Neural progenitor cell (in vitro differentiated cells): Measurements from ENCODE around the gene RAG2. TPM values are rescaled to one million over a fixed set of nuclear protein-coding genes. Genes with fewer than 3 reads are reported as not detected.

ENCODE experiments used
- DNase-seq: peaks from one replicate; pipeline ENCODE4 v3.0.0-alpha.2; 2016; ENCODE audit warnings: low spot score
- H2AFZ ChIP-seq: fragments of 200-600 bp; sonication (generic); replicated peaks from 2 replicates; pipeline ENCODE4 v1.6.1; 2016; ENCODE audit warnings: antibody characterized with exemption
- H3F3A ChIP-seq: fragments of 200-600 bp; sonication (generic); 2 replicates; pipeline ENCODE4 v1.6.1; 2016; ENCODE audit warnings: antibody characterized with exemption, low read depth
- H3K27ac ChIP-seq: fragments of 200-600 bp; sonication (generic); 2 replicates; pipeline ENCODE4 v1.5.1; 2016; ENCODE audit warnings: mild to moderate bottlenecking
- H3K27me3 ChIP-seq: fragments of 200-600 bp; sonication (generic); 2 replicates; pipeline ENCODE4 v1.6.1; 2016; ENCODE audit warnings: mild to moderate bottlenecking, moderate library complexity
- H3K36me3 ChIP-seq: fragments of 200-600 bp; sonication (generic); 2 replicates; pipeline ENCODE4 v1.5.1; 2016
- H3K4me1 ChIP-seq: fragments of 200-600 bp; sonication (generic); 2 replicates; pipeline ENCODE4 v1.6.1; 2016; ENCODE audit warnings: mixed run types
- H3K4me2 ChIP-seq: fragments of 200-600 bp; sonication (generic); 2 replicates; pipeline ENCODE4 v1.6.1; 2016
- H3K4me3 ChIP-seq: fragments of 200-600 bp; sonication (generic); 2 replicates; pipeline ENCODE4 v1.5.1; 2016
- H3K79me2 ChIP-seq: fragments of 200-600 bp; sonication (generic); 2 replicates; pipeline ENCODE4 v1.6.1; 2016; ENCODE audit warnings: low read depth
- H3K9ac ChIP-seq: fragments of 200-600 bp; sonication (generic); 2 replicates; pipeline ENCODE4 v1.6.1; 2016
- H3K9me3 ChIP-seq: fragments of 200-600 bp; sonication (generic); 2 replicates; pipeline ENCODE4 v1.5.1; 2016; ENCODE audit warnings: low read depth
- H4K20me1 ChIP-seq: fragments of 200-600 bp; sonication (generic); 2 replicates; pipeline ENCODE4 v1.6.1; 2016; ENCODE audit warnings: low read depth
- H3K27ac Mint-ChIP-seq: 3 replicates; pipeline ENCODE4 v1.8.0; 2021; ENCODE audit warnings: mixed read lengths
- H3K27me3 Mint-ChIP-seq: 2 replicates; pipeline ENCODE4 v1.8.0; 2022; ENCODE audit warnings: low read depth, mild to moderate bottlenecking, inconsistent platforms, moderate library complexity, mixed read lengths; ENCODE audit not compliant: insufficient read depth
- H3K36me3 Mint-ChIP-seq: 3 replicates; pipeline ENCODE4 v1.8.0; 2021; ENCODE audit warnings: mixed read lengths
- H3K4me1 Mint-ChIP-seq: 3 replicates; pipeline ENCODE4 v1.8.0; 2021; ENCODE audit warnings: mixed read lengths
- H3K4me3 Mint-ChIP-seq: 3 replicates; pipeline ENCODE4 v1.8.0; 2021; ENCODE audit warnings: mild to moderate bottlenecking, moderate library complexity, mixed read lengths
- H3K9me3 Mint-ChIP-seq: 3 replicates; pipeline ENCODE4 v1.8.0; 2020; ENCODE audit warnings: mixed read lengths
- EZH2 ChIP-seq: fragments of 200-600 bp; sonication (generic); IDR thresholded peaks from 2 replicates; pipeline ENCODE4 v1.6.1; 2017; ENCODE audit warnings: antibody characterized with exemption, mild to moderate bottlenecking, moderate library complexity
- EZH2phosphoT487 ChIP-seq: fragments of 200-600 bp; sonication (generic); IDR thresholded peaks from 2 replicates; pipeline ENCODE4 v1.6.1; 2017; ENCODE audit warnings: antibody characterized with exemption
- total RNA-seq: library from RNA; depleted of rRNA; stranded (reverse); fragments of >200 nt; gene quantifications from 2 replicates; pipeline ENCODE4 v1.2.3, GENCODE V29; 2015; ENCODE audit warnings: low replicate concordance
- TF ChIP-seq, protein P1 (sequence below): fragments of 200-600 bp; sonication (generic); IDR thresholded peaks from 2 replicates; pipeline ENCODE4 v1.5.1; 2017; ENCODE audit warnings: antibody characterized with exemption, mild to moderate bottlenecking

Gene RAG2
- total RNA-seq, 1 donor from 2014 or later = 0.15 TPM

DNA sequence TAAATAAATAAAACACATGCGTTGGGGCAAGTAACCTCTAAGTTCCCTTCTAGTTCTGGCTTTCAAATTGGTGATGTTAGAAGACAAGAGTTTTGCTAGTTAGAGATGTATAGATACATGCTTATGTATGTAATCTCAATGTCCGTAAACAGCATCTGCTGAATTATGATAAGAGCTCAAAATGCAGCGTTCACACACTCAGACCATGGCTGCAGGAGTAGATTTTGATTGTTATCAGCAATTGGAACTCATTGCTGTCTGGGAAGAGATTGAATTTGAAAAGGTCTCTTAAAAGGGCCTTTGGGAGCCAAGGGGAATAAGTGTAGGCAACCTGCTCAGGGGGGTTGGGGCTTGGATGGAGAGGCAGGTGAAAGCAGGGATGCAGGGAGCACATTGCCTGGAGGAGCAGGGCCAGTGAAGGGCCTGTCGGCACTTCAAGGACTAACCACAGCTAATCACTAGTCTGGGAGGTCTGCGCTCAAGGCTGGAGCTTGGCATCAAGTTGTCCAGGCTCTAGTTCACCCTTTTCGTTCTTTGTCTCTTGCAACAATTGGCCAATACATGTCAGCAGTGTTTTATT lies 32.9 kb downstream of the RAG2 start:
- no peaks in the 10 kb centered on the region for H3K79me2 ChIP-seq
- H3K9me3 Mint-ChIP-seq = no peaks in the 10 kb centered on the region
- H3K4me1 Mint-ChIP-seq = peaks cover 12% of the 10 kb centered on the region
- H3K27me3 Mint-ChIP-seq = peaks cover 6% of the 10 kb centered on the region
- H3K36me3 ChIP-seq = no peaks in the 10 kb centered on the region
- H3K4me3 ChIP-seq = no peak overlapping the region
- H3K27ac ChIP-seq = no peak overlapping the region
- H3K9me3 ChIP-seq = no peaks in the 10 kb centered on the region
- H3K36me3 Mint-ChIP-seq = no peaks in the 10 kb centered on the region
- no peaks in the 10 kb centered on the region for H3F3A ChIP-seq
- H3K4me1 ChIP-seq = peaks cover 13% of the 10 kb centered on the region
- H3K27ac Mint-ChIP-seq = no peak overlapping the region
- peak overlapping the region; percentile 82 for H2AFZ ChIP-seq
- peaks cover 6% of the 10 kb centered on the region for H3K27me3 ChIP-seq
- no peaks in the 10 kb centered on the region for H4K20me1 ChIP-seq
- H3K4me3 Mint-ChIP-seq = no peak overlapping the region
- no peak for DNase-seq
- no peak overlapping the region for H3K4me2 ChIP-seq
- TF ChIP-seq EZH2 (no peak), EZH2phosphoT487 (no peak)
- TF ChIP-seq, protein P1, sequence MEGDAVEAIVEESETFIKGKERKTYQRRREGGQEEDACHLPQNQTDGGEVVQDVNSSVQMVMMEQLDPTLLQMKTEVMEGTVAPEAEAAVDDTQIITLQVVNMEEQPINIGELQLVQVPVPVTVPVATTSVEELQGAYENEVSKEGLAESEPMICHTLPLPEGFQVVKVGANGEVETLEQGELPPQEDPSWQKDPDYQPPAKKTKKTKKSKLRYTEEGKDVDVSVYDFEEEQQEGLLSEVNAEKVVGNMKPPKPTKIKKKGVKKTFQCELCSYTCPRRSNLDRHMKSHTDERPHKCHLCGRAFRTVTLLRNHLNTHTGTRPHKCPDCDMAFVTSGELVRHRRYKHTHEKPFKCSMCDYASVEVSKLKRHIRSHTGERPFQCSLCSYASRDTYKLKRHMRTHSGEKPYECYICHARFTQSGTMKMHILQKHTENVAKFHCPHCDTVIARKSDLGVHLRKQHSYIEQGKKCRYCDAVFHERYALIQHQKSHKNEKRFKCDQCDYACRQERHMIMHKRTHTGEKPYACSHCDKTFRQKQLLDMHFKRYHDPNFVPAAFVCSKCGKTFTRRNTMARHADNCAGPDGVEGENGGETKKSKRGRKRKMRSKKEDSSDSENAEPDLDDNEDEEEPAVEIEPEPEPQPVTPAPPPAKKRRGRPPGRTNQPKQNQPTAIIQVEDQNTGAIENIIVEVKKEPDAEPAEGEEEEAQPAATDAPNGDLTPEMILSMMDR = no peak
- no peak overlapping the region for H3K9ac ChIP-seq

GRCh38 chr11:36564376-36565030 lies 33.5 kb downstream of the RAG2 start:
- H3K27ac Mint-ChIP-seq = no peak overlapping the region
- Histone ChIP-seq H3K79me2 (no peaks in the 10 kb centered on the region), H3F3A (no peaks in the 10 kb centered on the region), H3K4me1 (peaks cover 13% of the 10 kb centered on the region), H3K36me3 (no peaks in the 10 kb centered on the region), H4K20me1 (no peaks in the 10 kb centered on the region), H2AFZ (peak overlapping the region; percentile 82), H3K27ac (no peak overlapping the region), H3K4me2 (peak overlapping the region; percentile 73), H3K9ac (no peak overlapping the region), H3K9me3 (no peaks in the 10 kb centered on the region), H3K4me3 (peak overlapping the region; percentile 36), H3K27me3 (peaks cover 6% of the 10 kb centered on the region)
- TF ChIP-seq, protein P1 = peak; percentile 78
- TF ChIP-seq EZH2phosphoT487 = no peak
- H3K9me3 Mint-ChIP-seq = no peaks in the 10 kb centered on the region
- peaks cover 6% of the 10 kb centered on the region for H3K27me3 Mint-ChIP-seq
- peak overlapping the region; percentile 71 for H3K4me3 Mint-ChIP-seq
- peaks cover 12% of the 10 kb centered on the region for H3K4me1 Mint-ChIP-seq
- no peaks in the 10 kb centered on the region for H3K36me3 Mint-ChIP-seq
- DNase-seq = peak; percentile 78

DNA sequence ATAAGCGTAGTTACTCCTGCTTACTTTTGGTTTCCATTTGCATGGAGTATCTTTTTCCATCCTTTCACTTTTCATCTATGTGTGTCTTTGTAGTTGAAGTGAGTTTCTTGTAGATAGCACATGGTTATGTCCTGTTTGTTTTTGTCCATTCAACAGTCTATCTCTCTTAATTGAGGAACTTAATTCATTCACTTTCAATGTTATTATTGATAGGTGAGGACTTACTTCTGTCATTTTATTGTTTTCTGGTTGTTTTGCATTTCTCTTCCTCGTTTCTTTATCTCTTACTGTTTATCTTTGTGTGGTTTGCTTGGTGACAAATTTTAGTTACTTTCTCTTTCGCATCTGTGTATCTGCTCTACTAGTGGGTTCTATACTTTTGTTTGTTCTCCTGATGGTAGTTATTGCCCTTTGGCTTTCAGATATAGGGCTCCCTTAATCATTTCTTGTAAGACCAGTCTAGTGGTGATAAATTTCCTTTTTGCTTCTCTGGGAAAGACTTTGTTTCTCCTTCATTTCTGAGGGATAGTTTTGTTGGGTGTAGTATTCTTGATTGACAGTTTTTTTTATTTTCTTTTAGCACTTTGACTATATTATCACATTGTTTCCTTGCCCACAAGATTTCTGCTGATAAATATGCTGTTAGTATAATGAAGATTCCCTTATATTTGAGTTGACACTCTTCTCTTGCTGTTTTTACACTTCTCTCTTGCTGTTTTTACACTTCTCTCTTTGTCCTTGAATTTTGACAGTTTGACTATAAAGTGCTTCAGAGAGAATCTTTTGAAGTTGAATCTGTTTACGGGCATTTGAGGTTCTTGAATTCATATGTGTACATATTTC lies 39.2 kb downstream of the RAG2 start:
- TF ChIP-seq, protein P1 = no peak
- no peak for TF ChIP-seq EZH2phosphoT487
- no peak for TF ChIP-seq EZH2
- Histone ChIP-seq H3K4me1 (peaks cover 2% of the 10 kb centered on the region), H4K20me1 (no peaks in the 10 kb centered on the region), H3K79me2 (no peaks in the 10 kb centered on the region), H3K27me3 (no peaks in the 10 kb centered on the region), H3K27ac (no peak overlapping the region), H3K9me3 (no peaks in the 10 kb centered on the region), H3K36me3 (no peaks in the 10 kb centered on the region), H2AFZ (no peak overlapping the region), H3K9ac (no peak overlapping the region), H3F3A (no peaks in the 10 kb centered on the region), H3K4me3 (no peak overlapping the region), H3K4me2 (no peak overlapping the region)
- H3K4me3 Mint-ChIP-seq = no peak overlapping the region
- H3K9me3 Mint-ChIP-seq = peaks cover 7% of the 10 kb centered on the region
- no peaks in the 10 kb centered on the region for H3K36me3 Mint-ChIP-seq
- H3K27ac Mint-ChIP-seq = no peak overlapping the region
- H3K4me1 Mint-ChIP-seq = peaks cover 1% of the 10 kb centered on the region
- DNase-seq = no peak
- no peaks in the 10 kb centered on the region for H3K27me3 Mint-ChIP-seq
